DMS53 treated with DMSO at 0.1 percent for 48 hours (cell line): ENCODE measurements around the gene GSTA1.
"Not testable (repeated sequence)": the region's sequence is repeated elsewhere in the genome, so short reads cannot be mapped to it uniquely, and the experiment has no call there.

Experiments
- DNase-seq: peaks from one replicate; lab custom pipeline; 2025; ENCODE audit not compliant: unreplicated experiment; lab: John Stamatoyannopoulos, UW

GSTA1 gene

GRCh38 chr6:52759085-52759484 is 44.5 kb downstream of the GSTA1 start:
- DNase-seq, result no peak

- DNase-seq, result not testable (repeated sequence)
Measured at GRCh38 chr6:52757651-52758338, 45.8 kb downstream of the GSTA1 start.

GRCh38 chr6:52754443-52754842 is 49.2 kb downstream of the GSTA1 start:
- peak; percentile 49 for DNase-seq

GRCh38 chr6:52753137-52753536 is 50.5 kb downstream of the GSTA1 start:
- not testable (repeated sequence) for DNase-seq

GRCh38 chr6:52752310-52752709 is 51.3 kb downstream of the GSTA1 start:
- DNase-seq, result no peak

GRCh38 chr6:52749556-52750152 is 54.0 kb downstream of the GSTA1 start:
- peak; percentile 54 for DNase-seq

GRCh38 chr6:52747301-52747700 is 56.3 kb downstream of the GSTA1 start:
- DNase-seq, result not testable (repeated sequence)

- DNase-seq, result no peak
Measured at GRCh38 chr6:52746213-52746612, 57.4 kb downstream of the GSTA1 start.

- no peak for DNase-seq
Measured at GRCh38 chr6:52745764-52746201, 57.8 kb downstream of the GSTA1 start.

- no peak for DNase-seq
Measured at GRCh38 chr6:52741872-52742271, 61.7 kb downstream of the GSTA1 start.
